NOMO-1 (cell line): ENCODE measurements around the gene PANK2.
"Not testable (repeated sequence)": the region's sequence is repeated elsewhere in the genome, so short reads cannot be mapped to it uniquely, and the experiment has no call there.

Source experiments
- DNase-seq, 2 experiments: peaks; one replicate each; lab custom pipeline; 2025; ENCODE audit not compliant: unreplicated experiment in 2 of 2; lab: John Stamatoyannopoulos, UW

Gene PANK2

GRCh38 chr20:3925899-3926638 is 36.9 kb downstream of the PANK2 start:
- no peak for DNase-seq

DNA sequence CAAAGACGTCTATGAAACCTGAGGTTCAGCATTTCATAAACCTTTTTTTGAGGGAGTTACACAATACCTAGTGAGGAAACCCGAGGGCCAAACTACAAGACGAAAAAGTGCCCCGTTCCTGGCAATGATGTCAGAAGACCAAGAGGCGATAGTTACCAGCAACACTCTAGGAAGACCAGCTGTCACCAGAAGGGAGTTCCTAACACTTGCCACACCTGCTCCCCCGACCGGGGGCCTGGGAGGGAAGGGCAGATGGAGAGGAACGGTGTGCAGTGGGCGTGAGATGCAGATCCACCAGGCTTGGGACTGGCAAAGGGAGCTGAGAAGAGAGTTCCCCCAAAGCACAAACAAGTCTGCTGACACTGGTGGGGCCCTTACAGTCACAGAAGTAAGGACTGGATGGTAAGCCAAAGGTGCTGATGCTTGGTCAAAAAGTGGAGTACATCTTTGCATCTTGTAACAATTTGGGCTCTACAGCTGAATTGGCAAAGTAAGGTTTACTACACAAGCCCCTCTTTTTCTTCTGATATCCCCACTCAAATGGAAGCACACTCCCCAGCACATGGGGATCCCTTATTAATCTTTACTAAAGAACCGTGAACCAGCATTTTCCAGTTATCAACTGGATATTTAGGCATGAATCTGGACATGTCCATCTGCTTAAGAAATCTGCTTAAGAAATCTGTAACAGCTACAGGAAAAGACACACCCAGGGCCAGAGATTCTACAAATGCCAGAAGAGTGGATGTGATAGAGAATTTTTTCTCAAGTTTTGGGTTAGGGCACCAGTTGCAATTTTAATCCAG is 38.5 kb downstream of the PANK2 start:
- peak; percentile 61 to 85 for DNase-seq

DNA sequence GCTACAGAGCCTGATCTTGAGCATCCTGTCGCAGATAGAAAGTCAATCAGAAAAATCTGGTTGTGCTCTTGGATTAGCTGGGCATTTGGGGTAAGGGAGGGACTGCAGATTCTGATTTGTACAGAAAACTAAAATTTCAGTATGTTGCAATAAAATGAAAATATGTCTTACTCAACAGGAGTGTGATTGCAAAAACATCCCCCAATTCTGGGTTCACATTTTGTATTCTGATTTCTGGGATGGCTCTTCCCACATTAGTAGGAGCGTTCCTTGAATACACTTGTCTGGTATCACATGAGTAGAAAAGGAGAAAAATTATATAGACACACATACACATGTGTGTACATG is 40.5 kb downstream of the PANK2 start:
- no peak for DNase-seq

DNA sequence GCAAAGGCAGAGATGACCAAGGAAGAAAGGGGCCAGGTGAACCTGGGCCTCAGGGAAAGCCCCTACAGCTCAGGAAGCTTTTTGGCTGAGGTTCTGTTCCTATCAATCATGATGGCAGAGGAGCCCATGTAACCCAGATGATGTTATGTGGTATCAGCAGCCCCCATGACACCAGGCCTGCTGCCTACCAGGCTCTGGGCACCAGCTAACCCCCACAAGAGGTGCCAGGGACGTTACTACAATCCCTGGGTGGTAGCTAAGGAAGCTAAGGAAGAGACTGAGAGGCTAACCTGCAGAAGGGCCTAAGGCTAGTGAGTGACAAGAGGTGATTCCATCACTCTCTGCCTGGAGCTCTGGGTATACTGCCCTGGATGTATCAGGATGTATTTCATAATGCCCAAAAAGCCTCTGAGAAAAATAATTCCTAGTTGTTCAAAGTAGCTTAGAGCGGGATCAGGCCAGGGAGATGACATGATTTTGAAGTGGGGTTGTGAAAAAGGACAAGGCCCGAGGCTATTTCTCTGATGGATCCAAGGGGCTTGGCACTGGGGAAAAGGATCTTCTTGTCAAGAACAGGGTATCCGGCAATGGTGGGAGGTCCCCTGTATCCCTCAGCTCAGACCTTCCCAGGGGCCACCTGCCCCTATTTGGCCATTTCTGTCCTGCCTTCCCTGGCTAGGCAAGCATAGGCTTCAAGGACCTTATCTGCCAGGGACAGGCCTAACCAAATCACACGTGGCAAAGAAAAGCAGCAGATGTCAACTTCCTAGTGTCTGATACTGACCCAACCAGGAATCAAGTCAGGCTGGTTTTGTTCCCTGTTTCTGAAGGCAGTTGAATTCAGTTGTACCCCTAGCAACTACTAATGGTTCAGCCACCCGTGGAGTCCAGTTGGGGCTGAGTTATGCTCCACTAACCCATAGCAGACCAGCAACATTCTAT is 41.3 kb downstream of the PANK2 start:
- no peak for DNase-seq

DNA sequence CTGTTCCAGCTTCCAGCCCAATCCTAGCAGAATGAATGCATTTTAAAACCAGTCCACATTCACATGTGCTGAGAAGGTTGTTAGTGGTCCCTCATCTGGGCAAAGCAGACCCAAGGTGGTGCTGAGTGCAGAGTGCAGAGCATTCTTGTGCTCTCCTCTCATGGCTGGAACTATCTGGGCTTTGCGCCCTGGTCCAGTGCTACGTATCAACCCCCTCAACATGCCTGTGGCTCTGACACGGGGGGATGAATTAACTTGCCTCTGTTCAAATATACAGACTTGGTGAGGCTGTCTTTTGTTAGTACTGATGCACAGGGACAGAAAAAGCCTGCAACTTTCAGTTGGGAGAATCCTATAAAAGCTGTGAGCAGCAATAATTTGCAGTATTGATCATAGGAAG is 42.5 kb downstream of the PANK2 start:
- no peak for DNase-seq

DNA sequence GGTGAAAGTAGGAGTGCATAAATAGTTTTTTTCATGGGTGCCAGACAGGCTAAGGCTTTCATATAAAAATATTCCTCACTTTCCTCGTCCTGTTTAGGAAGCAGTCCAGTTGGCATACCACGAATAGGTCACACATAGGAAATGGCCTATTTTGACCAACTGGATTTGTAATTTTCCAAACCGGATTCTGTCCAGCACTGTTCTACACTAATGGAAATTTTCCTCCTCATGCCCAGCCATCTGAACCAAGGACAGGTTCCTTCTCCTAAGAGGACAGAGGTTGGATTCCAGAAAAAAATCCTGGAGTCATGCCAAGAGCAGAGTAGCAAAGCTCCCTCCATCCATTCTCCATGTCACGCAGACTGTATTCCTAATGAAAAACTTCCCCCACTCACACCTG is 43.1 kb downstream of the PANK2 start:
- DNase-seq = no peak

GRCh38 chr20:3932681-3933080 is 43.5 kb downstream of the PANK2 start:
- peak in 1 of 2 experiments; percentile 9 for DNase-seq

- DNase-seq = peak in 1 of 2 experiments; percentile 18
These were observed 44.0 kb downstream of the PANK2 start for GRCh38 chr20:3933218-3933617.

GRCh38 chr20:3934624-3935023 is 45.4 kb downstream of the PANK2 start:
- no peak for DNase-seq

GRCh38 chr20:3935295-3935955 is 46.2 kb downstream of the PANK2 start:
- no peak for DNase-seq

- no peak for DNase-seq
These were observed 46.8 kb downstream of the PANK2 start for GRCh38 chr20:3935956-3936340.

DNA sequence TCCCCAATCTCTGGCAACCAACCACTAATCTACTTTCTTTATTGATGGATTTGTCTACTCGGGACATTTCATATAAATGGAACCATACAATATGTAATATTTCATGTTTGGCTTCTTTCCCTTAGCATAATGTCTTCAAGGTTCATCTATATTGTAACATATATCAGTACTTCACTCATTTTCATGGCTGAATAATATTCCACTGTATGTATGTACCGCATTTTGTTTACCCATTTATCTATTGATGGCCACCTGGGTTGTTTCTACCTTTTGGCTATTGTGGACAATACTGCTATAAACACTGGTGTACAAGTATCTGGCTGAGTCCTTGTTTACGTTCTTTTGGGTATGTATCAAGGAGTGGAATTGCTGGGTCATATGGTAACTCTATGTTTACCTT is 48.4 kb downstream of the PANK2 start:
- no peak for DNase-seq

DNA sequence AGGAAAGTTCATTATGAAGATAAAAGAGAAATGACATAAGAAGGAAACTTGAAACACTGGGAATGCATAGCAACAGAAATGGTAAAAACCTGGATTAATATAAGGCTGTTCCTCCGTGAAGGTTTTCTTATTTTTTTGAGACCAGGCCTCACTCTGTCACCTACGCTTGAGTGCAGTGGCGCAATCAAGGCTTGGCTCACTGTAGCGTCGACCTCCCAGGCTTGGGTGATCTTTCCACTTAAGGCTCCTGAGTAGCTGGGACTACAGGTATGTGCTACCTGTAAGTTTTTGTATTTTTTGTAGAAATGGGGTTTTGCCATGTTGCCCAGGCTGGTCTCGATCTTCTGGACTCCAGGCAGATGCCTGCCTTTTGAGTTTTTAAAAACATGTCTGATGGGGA is 51.7 kb downstream of the PANK2 start:
- DNase-seq = no peak

DNA sequence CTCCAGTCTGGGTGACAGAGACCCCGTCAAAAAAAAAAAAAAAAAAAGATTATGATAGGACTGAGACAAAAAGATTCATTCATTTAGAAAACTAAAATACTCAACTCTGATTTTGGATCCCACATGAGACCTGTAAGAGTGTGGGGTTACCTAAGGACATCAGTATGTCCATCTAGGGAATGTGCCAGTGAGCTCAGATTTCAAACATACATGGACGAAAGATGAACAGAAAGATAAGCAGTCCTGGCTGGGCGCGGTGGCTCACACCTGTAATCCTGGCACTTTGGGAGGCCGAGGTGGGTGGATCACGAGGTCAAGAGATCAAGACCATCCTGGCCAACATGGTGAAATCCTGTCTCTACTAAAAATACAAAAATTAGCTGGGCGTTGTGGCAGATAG is 57.5 kb downstream of the PANK2 start:
- DNase-seq = not testable (repeated sequence)

DNA sequence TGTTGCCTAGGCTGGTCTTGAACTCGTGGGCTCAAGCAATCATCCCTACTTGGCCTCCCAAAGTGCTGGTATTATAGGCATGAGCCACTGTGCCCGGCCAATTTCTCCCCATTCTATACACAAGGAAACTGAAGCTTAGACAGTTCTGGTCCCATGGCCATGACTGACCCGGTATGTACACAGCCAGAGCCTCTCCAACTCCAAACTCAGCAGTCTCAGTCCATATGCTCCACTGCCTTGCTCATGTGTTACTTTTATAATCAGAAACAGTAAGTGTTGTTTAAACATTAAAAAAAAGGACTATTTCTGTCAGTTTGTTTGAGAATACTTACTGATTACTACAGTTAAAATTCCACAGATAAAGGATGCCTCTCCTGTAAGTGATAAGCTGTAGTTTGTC is 75.5 kb downstream of the PANK2 start:
- DNase-seq = no peak

DNA sequence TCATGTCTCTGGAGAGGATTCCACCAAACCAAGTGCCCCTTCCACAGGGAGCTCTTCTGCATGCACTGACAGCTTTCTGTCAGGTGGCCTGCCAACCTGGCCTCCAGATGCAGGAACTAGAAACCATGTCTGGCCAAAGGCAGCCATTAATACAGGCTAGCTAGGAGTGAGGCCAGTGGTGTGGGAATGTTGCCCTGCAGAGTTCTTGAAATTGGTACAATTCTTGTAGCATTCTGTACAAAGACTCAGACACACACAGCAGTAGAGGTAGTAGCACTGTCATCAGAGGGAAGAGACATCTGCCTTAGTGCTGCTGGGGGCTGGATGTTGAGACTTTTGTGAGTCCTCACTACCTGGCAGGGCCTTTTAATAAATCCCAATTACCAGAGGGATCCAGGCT is 77.4 kb downstream of the PANK2 start:
- no peak for DNase-seq

GRCh38 chr20:3970016-3970415 is 80.8 kb downstream of the PANK2 start:
- no peak for DNase-seq

DNA sequence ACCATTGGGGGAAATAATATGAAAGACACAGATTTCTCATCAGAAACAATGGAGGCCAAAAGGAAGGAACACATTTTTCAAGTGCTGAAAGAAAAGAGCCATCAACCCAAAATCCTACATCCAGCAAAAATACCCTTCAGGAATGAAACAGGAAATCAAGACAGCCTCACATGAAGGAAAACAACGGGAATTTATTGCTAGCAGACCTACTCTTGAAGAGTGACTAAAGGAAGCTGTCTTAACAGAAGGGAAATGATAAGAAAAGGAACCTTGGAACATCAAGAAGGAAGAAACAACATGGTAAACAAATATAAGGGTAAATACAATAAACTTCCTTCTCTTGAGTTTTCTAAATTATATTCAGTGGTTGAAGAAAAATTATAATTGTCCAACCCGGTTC is 82.0 kb downstream of the PANK2 start:
- no peak for DNase-seq

- DNase-seq = no peak
These were observed 83.0 kb downstream of the PANK2 start for GRCh38 chr20:3972161-3972560.

- not testable (repeated sequence) for DNase-seq
These were observed 83.4 kb downstream of the PANK2 start for GRCh38 chr20:3972631-3973030.

DNA sequence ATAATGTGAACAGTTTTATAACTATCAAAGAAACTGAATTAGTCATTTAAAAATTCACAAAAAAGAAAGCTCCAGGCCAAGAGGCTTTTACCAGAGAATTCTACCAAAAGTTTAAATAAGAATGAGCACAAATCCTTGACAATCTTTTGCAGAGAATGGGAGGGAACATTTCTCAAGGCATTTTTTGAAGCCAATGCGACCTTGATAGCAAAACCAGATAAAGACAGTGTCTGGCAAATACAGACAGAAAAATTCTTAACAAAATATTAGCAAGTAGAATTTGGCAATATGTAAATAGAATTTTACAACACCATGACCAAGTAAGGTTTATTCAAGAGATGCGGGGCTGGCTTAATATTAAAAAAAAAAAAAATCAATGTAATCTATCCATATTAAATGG is 84.5 kb downstream of the PANK2 start:
- no peak for DNase-seq
